ENCODE measurements around the gene PTPRD.

PTPRD gene

GRCh38 chr9:8450810-8451545 is 2161.8 kb downstream of the PTPRD start:
- DNase-seq (ENCODE audit: low read depth, low spot score), result no peak

GRCh38 chr9:8448226-8448625 is 2164.6 kb downstream of the PTPRD start:
- DNase-seq (ENCODE audit: low read depth, low spot score), result no peak

- no peak for DNase-seq (ENCODE audit: low read depth, low spot score)
These were observed 2165.2 kb downstream of the PTPRD start for GRCh38 chr9:8447601-8448000.

DNA sequence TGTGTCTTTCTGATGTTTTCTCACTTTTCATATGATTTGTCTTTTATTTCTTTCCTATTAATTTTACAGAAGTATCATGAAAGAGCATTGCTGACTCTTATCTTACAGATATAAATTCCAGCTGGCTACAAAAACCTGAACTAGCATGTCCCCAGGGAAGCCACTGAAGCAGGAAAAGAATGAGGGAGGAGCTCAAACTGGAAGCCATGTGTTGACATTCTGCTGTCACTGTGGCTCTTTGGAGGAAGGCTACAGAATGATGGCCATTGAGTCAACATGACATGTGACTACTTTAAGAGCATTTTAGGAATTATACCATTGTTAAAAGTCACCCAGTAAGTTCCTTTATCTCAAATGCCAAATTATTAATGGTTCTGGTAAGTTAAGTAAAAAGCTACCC is 2174.9 kb downstream of the PTPRD start:
- DNase-seq (ENCODE audit: low read depth, low spot score), result no peak

GRCh38 chr9:8437259-8437658 is 2175.5 kb downstream of the PTPRD start:
- DNase-seq (ENCODE audit: low read depth, low spot score), result no peak

DNA sequence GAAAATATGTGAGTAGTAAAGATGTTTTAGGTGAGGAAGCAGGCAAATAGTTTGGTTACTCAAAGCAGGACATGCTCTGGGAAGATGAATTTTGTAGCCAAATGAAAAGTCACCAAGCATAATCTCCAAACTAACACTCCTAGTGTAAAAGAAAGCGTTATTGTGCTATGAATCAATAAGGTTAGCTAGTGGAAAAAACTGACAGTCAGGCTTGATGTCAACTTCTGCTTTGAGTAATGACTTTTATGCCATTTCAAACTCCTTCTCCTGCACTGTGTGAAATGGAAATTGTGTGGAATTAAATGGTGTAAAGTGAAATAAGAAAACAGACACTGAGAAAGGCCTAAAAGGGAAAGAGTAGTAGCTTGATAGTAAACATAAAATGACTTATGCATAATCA is 2176.0 kb downstream of the PTPRD start:
- DNase-seq (ENCODE audit: low read depth, low spot score), result no peak

GRCh38 chr9:8434621-8435020 is 2178.2 kb downstream of the PTPRD start:
- no peak for DNase-seq (ENCODE audit: low read depth, low spot score)

- no peak for DNase-seq (ENCODE audit: low read depth, low spot score)
These were observed 2180.6 kb downstream of the PTPRD start for GRCh38 chr9:8432224-8432623.

GRCh38 chr9:8431505-8431904 is 2181.3 kb downstream of the PTPRD start:
- no peak for DNase-seq (ENCODE audit: low read depth, low spot score)

DNA sequence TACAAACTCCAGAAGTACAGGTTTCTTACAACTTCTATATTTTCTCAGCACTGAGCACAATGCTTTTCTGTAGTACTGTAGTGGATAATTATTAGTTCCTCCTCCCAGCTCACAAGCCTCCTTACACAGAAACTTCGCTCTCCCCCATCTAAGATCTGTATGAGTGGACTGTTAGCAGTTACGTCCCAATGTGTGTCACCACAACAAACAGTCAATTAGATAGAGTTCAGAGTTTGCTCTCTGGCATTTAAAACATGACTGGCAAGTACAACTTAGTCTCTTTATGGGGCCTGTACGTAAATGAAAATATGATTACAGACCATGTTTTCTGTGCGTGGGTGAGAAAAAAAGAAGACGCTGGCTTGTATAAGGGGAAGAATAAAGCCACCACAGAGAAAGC is 2181.9 kb downstream of the PTPRD start:
- no peak for DNase-seq (ENCODE audit: low read depth, low spot score)

DNA sequence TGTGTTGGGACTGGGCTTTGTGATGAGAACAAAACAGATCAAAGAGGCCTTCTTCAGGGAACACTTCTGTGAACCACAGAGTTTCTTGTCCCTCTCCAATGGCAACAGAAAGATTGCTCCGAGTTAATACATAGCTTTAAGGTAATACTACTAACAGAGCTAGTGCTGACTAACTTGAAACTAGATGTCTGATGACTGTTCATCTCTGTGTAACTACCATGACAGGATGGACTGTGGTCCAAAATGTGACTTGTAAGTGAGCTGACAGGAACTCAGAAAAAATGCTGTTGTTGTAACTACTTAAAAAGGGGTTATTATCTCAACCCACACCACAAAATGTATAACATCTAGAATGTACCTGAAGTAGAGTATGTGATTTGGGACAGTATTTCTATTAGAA is 2183.0 kb downstream of the PTPRD start:
- DNase-seq (ENCODE audit: low read depth, low spot score), result no peak

GRCh38 chr9:8429157-8429556 is 2183.6 kb downstream of the PTPRD start:
- DNase-seq (ENCODE audit: low read depth, low spot score), result no peak

DNA sequence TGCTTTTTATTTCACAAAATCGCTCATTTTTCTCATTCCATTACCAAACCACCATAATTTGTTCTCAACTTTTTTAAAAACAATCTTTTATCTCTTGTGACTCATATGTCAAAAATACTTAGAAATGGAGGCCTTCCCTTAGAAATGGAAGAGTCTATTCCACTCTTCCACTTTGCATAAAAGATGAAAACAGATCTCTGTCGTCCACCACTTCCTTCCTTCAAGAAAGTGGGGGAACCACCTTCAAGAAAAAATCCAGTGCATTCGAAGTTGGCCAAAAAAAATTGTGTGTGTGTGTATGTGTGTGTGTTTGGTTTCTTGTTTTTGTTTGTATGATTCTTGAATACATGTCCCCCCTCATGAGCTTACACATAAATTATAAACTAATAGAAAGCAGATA is 2184.4 kb downstream of the PTPRD start:
- no peak for DNase-seq (ENCODE audit: low read depth, low spot score)

DNA sequence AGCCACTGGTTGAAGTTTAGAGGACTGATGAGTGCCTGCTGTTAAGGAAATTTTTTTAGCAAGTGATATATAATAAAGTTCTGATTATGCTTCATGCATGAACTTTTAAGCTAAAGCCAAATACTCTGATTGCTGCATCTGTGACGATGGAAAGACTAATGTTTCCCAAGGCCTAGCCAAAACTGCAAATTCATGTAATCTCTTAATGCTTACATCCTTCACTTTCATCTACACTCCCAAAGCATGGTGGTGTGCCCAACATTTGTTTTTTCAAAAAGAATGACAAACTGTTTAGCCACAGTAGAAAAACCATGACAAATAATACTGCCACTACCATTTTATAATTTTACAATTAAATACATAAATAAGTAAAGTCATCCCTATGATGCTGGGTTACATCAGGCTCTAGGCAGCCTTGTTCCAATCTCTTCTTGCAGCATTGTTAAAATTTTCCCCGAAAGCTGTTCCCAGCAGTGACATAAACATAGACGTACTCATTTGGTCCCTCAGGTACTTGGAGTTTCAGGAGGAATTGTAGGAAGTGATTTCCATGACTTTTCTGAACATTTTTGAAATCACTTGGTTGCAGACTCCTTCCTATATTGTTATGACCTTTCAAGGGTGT is 2187.9 kb downstream of the PTPRD start:
- no peak for DNase-seq (ENCODE audit: low read depth, low spot score)

DNA sequence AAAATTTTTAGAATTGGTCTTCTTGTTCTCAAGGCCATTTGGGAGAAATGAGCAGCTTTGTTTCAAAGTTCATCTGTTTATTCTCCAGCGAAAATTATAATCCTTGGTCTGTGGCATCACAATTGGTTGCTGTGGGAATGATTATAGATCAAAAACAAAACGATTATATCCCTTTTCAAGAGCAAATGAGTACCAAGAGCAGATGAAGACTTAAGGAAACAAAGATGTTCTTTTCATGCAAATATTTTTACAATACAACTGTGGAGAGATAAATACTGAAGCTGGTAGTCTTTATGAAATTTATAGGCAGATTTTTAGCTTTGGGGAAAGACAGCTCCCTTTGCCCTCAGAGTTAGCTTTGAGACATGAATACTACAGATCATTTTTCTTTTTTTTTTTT is 2192.4 kb downstream of the PTPRD start:
- DNase-seq (ENCODE audit: low read depth, low spot score), result no peak

- no peak for DNase-seq (ENCODE audit: low read depth, low spot score)
These were observed 2193.1 kb downstream of the PTPRD start for GRCh38 chr9:8419596-8420275.

GRCh38 chr9:8417341-8417740 is 2195.5 kb downstream of the PTPRD start:
- no peak for DNase-seq (ENCODE audit: low read depth, low spot score)

GRCh38 chr9:8412327-8412726 is 2200.5 kb downstream of the PTPRD start:
- no peak for DNase-seq (ENCODE audit: low read depth, low spot score)

DNA sequence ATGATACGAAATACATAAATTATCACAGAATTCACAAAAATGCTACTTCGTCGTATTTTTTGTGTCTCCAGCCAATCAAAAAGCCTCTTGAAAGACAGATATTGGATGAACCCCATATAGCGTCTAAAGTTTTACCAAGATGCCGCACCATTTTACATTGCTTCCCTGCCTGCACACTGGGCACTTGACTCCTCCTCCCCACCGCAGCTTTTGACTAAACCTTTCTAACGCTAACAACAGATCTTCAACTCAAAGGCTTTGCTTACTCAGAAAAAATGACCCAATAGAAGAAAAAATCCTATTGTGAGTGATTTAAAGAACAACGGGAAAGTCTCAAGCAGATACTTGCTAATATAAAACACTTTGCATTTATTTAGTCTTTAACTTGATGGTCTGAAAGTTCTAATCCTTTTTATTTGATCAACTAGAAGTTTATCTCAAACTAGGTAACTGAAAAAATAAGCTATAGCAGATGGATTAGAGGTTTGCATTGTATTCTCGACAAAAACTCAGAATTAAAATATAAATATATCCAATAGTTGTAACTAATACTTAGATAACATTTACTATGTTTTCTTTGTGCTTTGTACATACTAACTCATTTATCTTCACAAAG is 2204.1 kb downstream of the PTPRD start:
- DNase-seq (ENCODE audit: low read depth, low spot score), result no peak

GRCh38 chr9:8401961-8402705 is 2210.7 kb downstream of the PTPRD start:
- DNase-seq (ENCODE audit: low read depth, low spot score), result no peak

DNA sequence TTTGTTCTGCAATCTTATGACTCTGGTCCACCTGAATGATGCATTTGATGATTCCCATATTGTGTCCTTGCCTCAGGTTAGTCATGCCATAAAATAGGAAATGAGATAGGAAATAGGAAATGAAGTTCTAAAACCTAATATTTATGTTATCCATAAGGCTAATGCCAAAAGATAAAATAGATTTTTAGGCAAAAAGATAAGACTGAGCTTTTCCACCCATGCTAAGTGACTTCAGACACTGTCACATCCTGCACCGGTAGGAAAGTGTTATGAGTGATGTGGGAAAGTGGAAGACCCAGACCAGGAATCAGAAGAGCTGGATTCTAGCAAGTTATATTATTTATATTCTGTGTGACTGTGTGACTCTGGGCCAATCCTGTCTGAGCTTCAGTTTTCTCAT is 2212.4 kb downstream of the PTPRD start:
- DNase-seq (ENCODE audit: low read depth, low spot score), result no peak

DNA sequence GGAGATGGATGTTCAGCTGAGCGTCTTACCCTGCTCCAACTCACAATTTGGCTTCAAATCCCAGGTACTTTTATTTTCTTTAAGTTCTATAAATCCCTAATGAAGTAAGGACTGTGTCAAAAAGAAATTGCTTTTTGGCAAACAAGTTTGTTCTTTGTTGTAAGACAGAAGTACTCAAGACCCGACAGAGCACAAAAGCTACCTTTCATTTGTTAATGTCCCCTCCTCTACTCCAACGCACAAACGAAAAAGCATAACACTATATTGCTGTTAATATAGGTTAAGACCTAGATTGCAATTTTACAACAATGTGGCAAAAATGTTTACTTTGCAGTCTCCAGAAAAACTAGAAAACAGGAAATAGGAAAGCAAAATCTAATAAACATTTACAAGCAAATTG is 2217.8 kb downstream of the PTPRD start:
- DNase-seq (ENCODE audit: low read depth, low spot score), result no peak

All from activated CD4-positive, CD25-positive, alpha-beta regulatory T cell treated with anti-CD3 and anti-CD28 coated beads, Interleukin-2, amount 50 U/mL, for 16 hours (primary cell).